ENCODE results near the gene UTP14A. TPM values are rescaled to one million over a fixed set of nuclear protein-coding genes. Genes with fewer than 3 reads are reported as not detected.

UTP14A gene
- total and polyA plus RNA-seq, 2 experiments from 2014 or later = 14.6 to 18.5 TPM

DNA sequence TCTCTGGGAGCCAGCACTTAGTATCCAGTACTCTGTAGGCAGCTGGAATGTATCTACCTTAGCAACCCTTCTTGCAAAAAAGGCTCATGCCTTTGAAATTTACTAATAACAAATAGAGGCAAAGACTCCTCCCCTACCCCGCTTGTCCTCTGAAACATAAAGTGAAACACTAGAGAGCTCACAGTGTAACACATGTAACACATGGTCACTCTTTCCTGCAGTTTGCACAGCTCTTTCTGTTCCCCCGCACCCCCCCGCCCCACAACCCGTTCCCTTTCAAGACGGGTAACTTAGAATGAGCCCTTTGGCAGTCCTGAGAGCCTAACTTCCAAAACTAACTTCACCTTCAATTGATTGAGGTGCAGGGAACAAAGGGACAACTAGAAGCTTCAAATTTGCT, 70.5 kb downstream of the UTP14A start:
- Histone ChIP-seq H2AFZ (no peak overlapping the region), H3F3A (replicated peaks; ENCODE audit: low read depth) (no peaks in the 10 kb centered on the region), H3K27ac (ENCODE audit: low read depth) (no peak overlapping the region), H4K20me1 (replicated peaks; ENCODE audit: insufficient read depth) (no peaks in the 10 kb centered on the region), H3K9me2 (ENCODE audit: insufficient read depth) (no peaks in the 10 kb centered on the region), H3K27me3 (ENCODE audit: insufficient read depth) (peaks cover 71% of the 10 kb centered on the region), H3K79me2 (replicated peaks; ENCODE audit: insufficient read depth) (no peaks in the 10 kb centered on the region), H3K4me3 (no peak overlapping the region), H3K36me3 (ENCODE audit: insufficient read depth) (no peaks in the 10 kb centered on the region), H3K4me1 (ENCODE audit: insufficient read depth) (no peaks in the 10 kb centered on the region; the same call in 1 of the 2 replicates), H3K4me2 (no peak overlapping the region)
- no peak for ATAC-seq
- Mint-ChIP-seq H3K4me3 (no peak overlapping the region), H3K27me3 (ENCODE audit: insufficient read depth, low read depth, poor library complexity) (peaks cover 26% of the 10 kb centered on the region), H3K27ac (no peak overlapping the region), H3K4me1 (peaks cover 5% of the 10 kb centered on the region; the same call in 2 of the 3 replicates), H3K9me3 (no peaks in the 10 kb centered on the region), H3K36me3 (ENCODE audit: low read depth) (no peaks in the 10 kb centered on the region)
- no peak for DNase-seq (ENCODE audit: low spot score)
- TF ChIP-seq EZH2phosphoT487 (IDR thresholded peaks at IDR 0.05; ENCODE audit: unreplicated experiment) = no peak
- no peak for TF ChIP-seq EZH2 (IDR thresholded peaks at IDR 0.05; ENCODE audit: low read depth, unreplicated experiment)
- TF ChIP-seq JUNB (IDR thresholded peaks at IDR 0.05; ENCODE audit: unreplicated experiment) = no peak
- no peak for TF ChIP-seq POLR2AphosphoS5 (IDR thresholded peaks at IDR 0.05; ENCODE audit: low read depth)
- TF ChIP-seq REST (IDR thresholded peaks at IDR 0.05; ENCODE audit: unreplicated experiment) = no peak
- TF ChIP-seq CREB1 (CRISPR knock-in tag; IDR thresholded peaks at IDR 0.05; ENCODE audit: low read depth) = no peak
- no peak for TF ChIP-seq ZNF114 (CRISPR knock-in tag; IDR thresholded peaks at IDR 0.05)
- no peak for TF ChIP-seq STAT1 (IDR thresholded peaks at IDR 0.05; ENCODE audit: unreplicated experiment)
- TF ChIP-seq CTCF (conservative IDR thresholded peaks at IDR 0.05; ENCODE audit: low read depth in 2 of 2) = no peak
- no peak for TF ChIP-seq ZNF331 (CRISPR knock-in tag; IDR thresholded peaks at IDR 0.05; ENCODE audit: low read depth)
- TF ChIP-seq, protein P1, sequence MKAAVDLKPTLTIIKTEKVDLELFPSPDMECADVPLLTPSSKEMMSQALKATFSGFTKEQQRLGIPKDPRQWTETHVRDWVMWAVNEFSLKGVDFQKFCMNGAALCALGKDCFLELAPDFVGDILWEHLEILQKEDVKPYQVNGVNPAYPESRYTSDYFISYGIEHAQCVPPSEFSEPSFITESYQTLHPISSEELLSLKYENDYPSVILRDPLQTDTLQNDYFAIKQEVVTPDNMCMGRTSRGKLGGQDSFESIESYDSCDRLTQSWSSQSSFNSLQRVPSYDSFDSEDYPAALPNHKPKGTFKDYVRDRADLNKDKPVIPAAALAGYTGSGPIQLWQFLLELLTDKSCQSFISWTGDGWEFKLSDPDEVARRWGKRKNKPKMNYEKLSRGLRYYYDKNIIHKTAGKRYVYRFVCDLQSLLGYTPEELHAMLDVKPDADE (IDR thresholded peaks at IDR 0.05) = no peak
- TF ChIP-seq NANOG (IDR thresholded peaks at IDR 0.05; ENCODE audit: borderline replicate concordance) = no peak
- TF ChIP-seq, protein P2, sequence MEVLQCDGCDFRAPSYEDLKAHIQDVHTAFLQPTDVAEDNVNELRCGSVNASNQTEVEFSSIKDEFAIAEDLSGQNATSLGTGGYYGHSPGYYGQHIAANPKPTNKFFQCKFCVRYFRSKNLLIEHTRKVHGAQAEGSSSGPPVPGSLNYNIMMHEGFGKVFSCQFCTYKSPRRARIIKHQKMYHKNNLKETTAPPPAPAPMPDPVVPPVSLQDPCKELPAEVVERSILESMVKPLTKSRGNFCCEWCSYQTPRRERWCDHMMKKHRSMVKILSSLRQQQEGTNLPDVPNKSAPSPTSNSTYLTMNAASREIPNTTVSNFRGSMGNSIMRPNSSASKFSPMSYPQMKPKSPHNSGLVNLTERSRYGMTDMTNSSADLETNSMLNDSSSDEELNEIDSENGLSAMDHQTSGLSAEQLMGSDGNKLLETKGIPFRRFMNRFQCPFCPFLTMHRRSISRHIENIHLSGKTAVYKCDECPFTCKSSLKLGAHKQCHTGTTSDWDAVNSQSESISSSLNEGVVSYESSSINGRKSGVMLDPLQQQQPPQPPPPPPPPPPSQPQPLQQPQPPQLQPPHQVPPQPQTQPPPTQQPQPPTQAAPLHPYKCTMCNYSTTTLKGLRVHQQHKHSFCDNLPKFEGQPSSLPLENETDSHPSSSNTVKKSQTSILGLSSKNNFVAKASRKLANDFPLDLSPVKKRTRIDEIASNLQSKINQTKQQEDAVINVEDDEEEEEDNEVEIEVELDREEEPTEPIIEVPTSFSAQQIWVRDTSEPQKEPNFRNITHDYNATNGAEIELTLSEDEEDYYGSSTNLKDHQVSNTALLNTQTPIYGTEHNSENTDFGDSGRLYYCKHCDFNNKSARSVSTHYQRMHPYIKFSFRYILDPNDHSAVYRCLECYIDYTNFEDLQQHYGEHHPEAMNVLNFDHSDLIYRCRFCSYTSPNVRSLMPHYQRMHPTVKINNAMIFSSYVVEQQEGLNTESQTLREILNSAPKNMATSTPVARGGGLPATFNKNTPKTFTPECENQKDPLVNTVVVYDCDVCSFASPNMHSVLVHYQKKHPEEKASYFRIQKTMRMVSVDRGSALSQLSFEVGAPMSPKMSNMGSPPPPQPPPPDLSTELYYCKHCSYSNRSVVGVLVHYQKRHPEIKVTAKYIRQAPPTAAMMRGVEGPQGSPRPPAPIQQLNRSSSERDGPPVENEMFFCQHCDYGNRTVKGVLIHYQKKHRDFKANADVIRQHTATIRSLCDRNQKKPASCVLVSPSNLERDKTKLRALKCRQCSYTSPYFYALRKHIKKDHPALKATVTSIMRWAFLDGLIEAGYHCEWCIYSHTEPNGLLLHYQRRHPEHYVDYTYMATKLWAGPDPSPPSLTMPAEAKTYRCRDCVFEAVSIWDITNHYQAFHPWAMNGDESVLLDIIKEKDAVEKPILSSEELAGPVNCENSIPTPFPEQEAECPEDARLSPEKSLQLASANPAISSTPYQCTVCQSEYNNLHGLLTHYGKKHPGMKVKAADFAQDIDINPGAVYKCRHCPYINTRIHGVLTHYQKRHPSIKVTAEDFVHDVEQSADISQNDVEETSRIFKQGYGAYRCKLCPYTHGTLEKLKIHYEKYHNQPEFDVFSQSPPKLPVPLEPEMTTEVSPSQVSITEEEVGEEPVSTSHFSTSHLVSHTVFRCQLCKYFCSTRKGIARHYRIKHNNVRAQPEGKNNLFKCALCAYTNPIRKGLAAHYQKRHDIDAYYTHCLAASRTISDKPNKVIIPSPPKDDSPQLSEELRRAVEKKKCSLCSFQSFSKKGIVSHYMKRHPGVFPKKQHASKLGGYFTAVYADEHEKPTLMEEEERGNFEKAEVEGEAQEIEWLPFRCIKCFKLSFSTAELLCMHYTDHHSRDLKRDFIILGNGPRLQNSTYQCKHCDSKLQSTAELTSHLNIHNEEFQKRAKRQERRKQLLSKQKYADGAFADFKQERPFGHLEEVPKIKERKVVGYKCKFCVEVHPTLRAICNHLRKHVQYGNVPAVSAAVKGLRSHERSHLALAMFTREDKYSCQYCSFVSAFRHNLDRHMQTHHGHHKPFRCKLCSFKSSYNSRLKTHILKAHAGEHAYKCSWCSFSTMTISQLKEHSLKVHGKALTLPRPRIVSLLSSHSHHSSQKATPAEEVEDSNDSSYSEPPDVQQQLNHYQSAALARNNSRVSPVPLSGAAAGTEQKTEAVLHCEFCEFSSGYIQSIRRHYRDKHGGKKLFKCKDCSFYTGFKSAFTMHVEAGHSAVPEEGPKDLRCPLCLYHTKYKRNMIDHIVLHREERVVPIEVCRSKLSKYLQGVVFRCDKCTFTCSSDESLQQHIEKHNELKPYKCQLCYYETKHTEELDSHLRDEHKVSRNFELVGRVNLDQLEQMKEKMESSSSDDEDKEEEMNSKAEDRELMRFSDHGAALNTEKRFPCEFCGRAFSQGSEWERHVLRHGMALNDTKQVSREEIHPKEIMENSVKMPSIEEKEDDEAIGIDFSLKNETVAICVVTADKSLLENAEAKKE (CRISPR knock-in tag; IDR thresholded peaks at IDR 0.05) = no peak
